OCI-LY7 (cell line): ENCODE measurements around the gene ACCSL. TPM values are rescaled to one million over a fixed set of nuclear protein-coding genes. Genes with fewer than 3 reads are reported as not detected.

Source experiments
- BruUV-seq: library from RNA; stranded (reverse); fragments of 400-500 nt; replicated peaks from 2 replicates; lab custom pipeline; 2021; lab: Mats Ljungman, UMichigan
- CTCF ChIA-PET: fragments of 300-600 bp; sonication (Branson Sonifier 250); formaldehyde crosslinking; loops from one replicate; lab custom pipeline; 2022; ENCODE audit warnings: antibody characterized with exemption; ENCODE audit not compliant: unreplicated experiment; lab: Charles Lee
- POLR2A ChIA-PET: fragments of 300-600 bp; sonication (Branson Sonifier 250); formaldehyde crosslinking; loops from one replicate; lab custom pipeline; 2022; ENCODE audit warnings: antibody characterized with exemption; lab: Charles Lee
- DNase-seq: peaks from one replicate; pipeline ENCODE4 v3.0.0-alpha.2; 2015; ENCODE audit warnings: low spot score
- H2AFZ ChIP-seq: fragments of 200-600 bp; sonication (generic), shearing (Covaris generic); 2 replicates; pipeline ENCODE4 v1.6.1; 2014; ENCODE audit warnings: mild to moderate bottlenecking, antibody characterized with exemption, low read length, moderate library complexity
- H3K27ac ChIP-seq: fragments of 200-600 bp; sonication (generic); 2 replicates; pipeline ENCODE4 v1.5.1; 2014; ENCODE audit warnings: mixed run types, low read depth, mild to moderate bottlenecking, moderate library complexity, low read length, inconsistent platforms; ENCODE audit not compliant: poor library complexity, severe bottlenecking
- H3K36me3 ChIP-seq: fragments of 200-600 bp; sonication (generic); 2 replicates; pipeline ENCODE4 v1.6.1; 2014; ENCODE audit warnings: mild to moderate bottlenecking, antibody characterized with exemption, low read length, moderate library complexity, mixed read lengths; ENCODE audit not compliant: insufficient read depth
- H3K4me1 ChIP-seq: fragments of 200-600 bp; sonication (generic); 2 replicates; pipeline ENCODE4 v1.5.1; 2014; ENCODE audit warnings: mild to moderate bottlenecking, low read length; ENCODE audit not compliant: insufficient read depth, poor library complexity, severe bottlenecking
- H3K4me2 ChIP-seq: fragments of 200-600 bp; sonication (generic); 2 replicates; pipeline ENCODE4 v1.6.1; 2014; ENCODE audit warnings: mild to moderate bottlenecking, low read length
- H3K4me3 ChIP-seq: fragments of 200-600 bp; sonication (generic); 2 replicates; pipeline ENCODE4 v1.5.1; 2014; ENCODE audit warnings: mild to moderate bottlenecking, low read depth, low read length; ENCODE audit not compliant: poor library complexity, severe bottlenecking
- H3K79me2 ChIP-seq: fragments of 200-600 bp; sonication (generic); 2 replicates; pipeline ENCODE4 v1.6.1; 2016; ENCODE audit warnings: low read depth, mild to moderate bottlenecking, low read length, moderate library complexity, mixed read lengths; ENCODE audit not compliant: insufficient read depth
- H3K9me2 ChIP-seq: fragments of 200-600 bp; sonication (generic); 2 replicates; pipeline ENCODE4 v1.6.1; 2016; ENCODE audit warnings: mild to moderate bottlenecking, low read length, mixed read lengths; ENCODE audit not compliant: insufficient read depth
- H3K9me3 ChIP-seq: fragments of 200-600 bp; sonication (generic); 2 replicates; pipeline ENCODE4 v1.6.1; 2014; ENCODE audit warnings: mild to moderate bottlenecking, mixed run types, low read length, mixed read lengths
- H4K20me1 ChIP-seq: fragments of 200-600 bp; sonication (generic); 2 replicates; pipeline ENCODE4 v1.6.1; 2014; ENCODE audit warnings: mild to moderate bottlenecking, antibody characterized with exemption, low read length, moderate library complexity, mixed read lengths; ENCODE audit not compliant: insufficient read depth
- CTCF ChIP-seq: fragments of 200-600 bp; sonication (generic); conservative IDR thresholded peaks from 2 replicates; pipeline ENCODE4 v1.5.1; 2014; ENCODE audit warnings: mild to moderate bottlenecking, antibody characterized with exemption, low read length, moderate library complexity, mixed read lengths
- EZH2phosphoT487 ChIP-seq: fragments of 200-600 bp; sonication (generic); IDR thresholded peaks from 2 replicates; pipeline ENCODE4 v1.6.1; 2018; ENCODE audit warnings: low read depth, borderline replicate concordance, mild to moderate bottlenecking, mixed run types, antibody characterized with exemption, low read length, moderate library complexity, mixed read lengths
- intact Hi-C: fragments of 100-400 bp; cut with micrococcal nuclease; formaldehyde crosslinking; loops from one replicate; pipeline ENCODE4 v1.10.0; 2022; ENCODE audit not compliant: unreplicated experiment
- total RNA-seq, 2 experiments: library from RNA; depleted of rRNA in 1 of 2; stranded (reverse); fragments of >200 nt in 1 of 2; shearing (Covaris generic) in 1 of 2; gene quantifications; 2 replicates each; pipeline ENCODE4 v1.2.3, GENCODE V29; 2014 to 2022

The ACCSL gene
- total RNA-seq, 2 experiments from 2014 or later: not detected

GRCh38 chr11:44046182-44046581 lies 1.6 kb upstream of the ACCSL start:
- intact Hi-C loops: no loop called here
- ChIA-PET POLR2A (interaction anchor here (0.9 kb wide), 1 partner anchor 46 kb away, joined by 3 read pairs; no protein-coding TSS in a partner anchor), CTCF (no interaction called here)
- DNase-seq: no peak
- Histone ChIP-seq H4K20me1 (no peaks in the 10 kb centered on the region), H3K4me1 (no peaks in the 10 kb centered on the region), H3K9me3 (no peaks in the 10 kb centered on the region), H3K36me3 (no peaks in the 10 kb centered on the region), H3K4me3 (no peak overlapping the region), H3K4me2 (no peak overlapping the region), H2AFZ (no peak overlapping the region), H3K79me2 (no peaks in the 10 kb centered on the region), H3K9me2 (no peaks in the 10 kb centered on the region), H3K27ac (no peak overlapping the region)
- no TSS peak for BruUV-seq
- TF ChIP-seq CTCF (no peak), EZH2phosphoT487 (no peak)

GRCh38 chr11:44047298-44047697 lies 483 bp upstream of the ACCSL start:
- POLR2A ChIA-PET: no interaction called here
- Histone ChIP-seq H3K9me2 (no peaks in the 10 kb centered on the region), H3K9me3 (no peaks in the 10 kb centered on the region), H3K4me1 (no peaks in the 10 kb centered on the region), H3K79me2 (no peaks in the 10 kb centered on the region), H3K4me3 (no peak overlapping the region), H3K36me3 (no peaks in the 10 kb centered on the region), H4K20me1 (no peaks in the 10 kb centered on the region), H3K27ac (no peak overlapping the region), H2AFZ (no peak overlapping the region), H3K4me2 (no peak overlapping the region)
- BruUV-seq: no TSS peak
- CTCF ChIA-PET: no interaction called here
- DNase-seq: no peak
- intact Hi-C loops: no loop called here
- TF ChIP-seq CTCF (no peak), EZH2phosphoT487 (no peak)

- intact Hi-C loops: no loop called here
- ChIA-PET POLR2A (interaction anchor here (0.5 to 0.6 kb wide), 2 partner anchors 61 to 123 kb away, joined by 3 to 6 read pairs; no protein-coding TSS in a partner anchor), CTCF (no interaction called here)
- Histone ChIP-seq H3K4me2 (no peak overlapping the region), H3K4me3 (no peak overlapping the region), H3K4me1 (no peaks in the 10 kb centered on the region), H3K9me2 (no peaks in the 10 kb centered on the region), H2AFZ (no peak overlapping the region), H3K36me3 (no peaks in the 10 kb centered on the region), H3K27ac (no peak overlapping the region), H3K79me2 (no peaks in the 10 kb centered on the region), H4K20me1 (no peaks in the 10 kb centered on the region), H3K9me3 (no peaks in the 10 kb centered on the region)
- no TSS peak for BruUV-seq
- TF ChIP-seq EZH2phosphoT487: no peak
- no peak for TF ChIP-seq CTCF
- no peak for DNase-seq
These were observed 2.1 kb downstream of the ACCSL start for GRCh38 chr11:44049832-44050231.
